Esophagus squamous epithelium (tissue), 5 donors: ENCODE data around the gene PLCXD3. TPM values are rescaled to one million over a fixed set of nuclear protein-coding genes. Genes with fewer than 3 reads are reported as not detected.

Experiments used
- DNase-seq: peaks from one replicate; lab custom pipeline; 2025; lab: John Stamatoyannopoulos, UW
- H3K27ac ChIP-seq, 4 donors: fragments of 200-600 bp; sonication (generic); one replicate each; pipeline ENCODE4 v1.5.1; 2016 to 2019; ENCODE audit warnings: mild to moderate bottlenecking in 1 of 4
- H3K27me3 ChIP-seq, 4 donors: fragments of 200-600 bp; sonication (generic); 1 replicate in 3 of 4; 2 replicates in 1 of 4; pipeline versions ENCODE4 v1.5.1 to v1.6.0; 2017 to 2021; ENCODE audit warnings: antibody characterized with exemption in 1 of 4
- H3K36me3 ChIP-seq, 3 donors: fragments of 200-600 bp; sonication (generic); one replicate each; pipeline ENCODE4 v1.5.1; 2016 to 2019
- H3K4me1 ChIP-seq, 3 donors: fragments of 200-600 bp; sonication (generic); one replicate each; pipeline ENCODE4 v1.5.1; 2017 to 2019
- H3K4me3 ChIP-seq, 4 donors: fragments of 200-600 bp; sonication (generic); 1 replicate in 3 of 4; 2 replicates in 1 of 4; pipeline ENCODE4 v1.5.1; 2016 to 2019; ENCODE audit warnings: mild to moderate bottlenecking in 2 of 4, moderate library complexity in 1 of 4
- H3K9me3 ChIP-seq, 3 donors: fragments of 200-600 bp; sonication (generic); one replicate each; pipeline ENCODE4 v1.5.1; 2016 to 2019
- POLR2A ChIP-seq, 4 donors: fragments of 450-650 bp; IDR thresholded peaks; one replicate each; pipeline ENCODE4 v1.6.1; 2017; ENCODE audit warnings: antibody characterized with exemption in 4 of 4, mild to moderate bottlenecking in 4 of 4, moderate library complexity in 3 of 4
- WGBS, 2 donors: methylation state at CpG; one replicate each; pipeline ENCODE4 v1.1.5; 2018; 5-methylcytosine and 5-hydroxymethylcytosine counted together
- intact Hi-C: fragments of 100-400 bp; cut with DNase I; formaldehyde crosslinking; loops from one replicate; pipeline ENCODE4 v1.15.0; 2022
- total RNA-seq, 4 donors: library from RNA; depleted of rRNA; stranded (reverse); fragments of >200 nt; gene quantifications; one replicate each; pipeline ENCODE4 v1.1.0, GENCODE V29; 2016
- TF ChIP-seq, protein P1 (sequence below), 6 experiments: fragments of 450-650 bp in 4 of 6; fragments of 200-600 bp in 2 of 6; sonication (generic) in 2 of 6; IDR thresholded peaks; one replicate each; pipeline ENCODE4 v1.5.1; 2016 to 2019; ENCODE audit warnings: antibody characterized with exemption in 6 of 6, mild to moderate bottlenecking in 4 of 6, moderate library complexity in 4 of 6
- donor health status: DM: yes; HTN: yes; CAD: no.

PLCXD3 gene
- total RNA-seq, 4 donors from 2014 or later = 0.13 to 1.5 (median 0.94) TPM; not detected in 1

DNA sequence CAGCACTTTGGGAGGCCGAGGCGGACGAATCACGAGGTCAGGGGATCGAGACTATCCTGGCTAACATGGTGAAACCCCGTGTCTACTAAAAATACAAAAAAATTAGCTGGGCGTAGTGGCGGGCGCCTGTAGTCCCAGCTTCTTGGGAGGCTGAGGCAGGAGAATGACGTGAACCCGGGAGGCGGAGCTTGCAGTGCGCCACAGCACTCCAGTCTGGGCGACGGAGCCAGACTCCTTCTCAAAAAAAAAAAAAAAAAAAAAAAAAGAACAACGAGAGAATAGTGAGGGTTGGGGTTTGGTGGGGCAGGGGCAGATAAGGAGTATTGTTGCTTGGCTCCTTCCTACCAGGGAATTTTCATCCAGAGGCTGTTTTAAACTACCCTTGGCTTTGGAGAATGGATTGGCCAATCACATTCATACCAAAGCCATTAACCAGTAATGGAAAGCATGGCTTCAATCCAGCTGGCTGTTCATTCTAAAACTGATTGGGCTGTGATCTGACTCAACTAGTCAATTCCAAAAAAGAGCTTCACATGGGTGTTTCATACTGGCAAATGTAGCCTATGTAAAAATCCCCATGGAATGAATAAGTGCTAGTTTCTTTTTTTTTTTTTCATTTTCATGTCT is 64.4 kb downstream of the PLCXD3 start:
- TF ChIP-seq POLR2A (IDR thresholded peaks at IDR 0.05) = no peak
- TF ChIP-seq, protein P1, sequence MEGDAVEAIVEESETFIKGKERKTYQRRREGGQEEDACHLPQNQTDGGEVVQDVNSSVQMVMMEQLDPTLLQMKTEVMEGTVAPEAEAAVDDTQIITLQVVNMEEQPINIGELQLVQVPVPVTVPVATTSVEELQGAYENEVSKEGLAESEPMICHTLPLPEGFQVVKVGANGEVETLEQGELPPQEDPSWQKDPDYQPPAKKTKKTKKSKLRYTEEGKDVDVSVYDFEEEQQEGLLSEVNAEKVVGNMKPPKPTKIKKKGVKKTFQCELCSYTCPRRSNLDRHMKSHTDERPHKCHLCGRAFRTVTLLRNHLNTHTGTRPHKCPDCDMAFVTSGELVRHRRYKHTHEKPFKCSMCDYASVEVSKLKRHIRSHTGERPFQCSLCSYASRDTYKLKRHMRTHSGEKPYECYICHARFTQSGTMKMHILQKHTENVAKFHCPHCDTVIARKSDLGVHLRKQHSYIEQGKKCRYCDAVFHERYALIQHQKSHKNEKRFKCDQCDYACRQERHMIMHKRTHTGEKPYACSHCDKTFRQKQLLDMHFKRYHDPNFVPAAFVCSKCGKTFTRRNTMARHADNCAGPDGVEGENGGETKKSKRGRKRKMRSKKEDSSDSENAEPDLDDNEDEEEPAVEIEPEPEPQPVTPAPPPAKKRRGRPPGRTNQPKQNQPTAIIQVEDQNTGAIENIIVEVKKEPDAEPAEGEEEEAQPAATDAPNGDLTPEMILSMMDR (IDR thresholded peaks at IDR 0.05) = no peak
- Histone ChIP-seq H3K27me3 (no peaks in the 10 kb centered on the region), H3K4me3 (no peak overlapping the region), H3K9me3 (no peaks in the 10 kb centered on the region), H3K36me3 (no peaks in the 10 kb centered on the region), H3K4me1 (no peaks in the 10 kb centered on the region), H3K27ac (no peak overlapping the region)
- DNase-seq = no peak
- WGBS, 2 donors = 87 to 97% methylated on average over 6 to 16 of the region's 16 CpGs
- intact Hi-C loops = no loop called here

DNA sequence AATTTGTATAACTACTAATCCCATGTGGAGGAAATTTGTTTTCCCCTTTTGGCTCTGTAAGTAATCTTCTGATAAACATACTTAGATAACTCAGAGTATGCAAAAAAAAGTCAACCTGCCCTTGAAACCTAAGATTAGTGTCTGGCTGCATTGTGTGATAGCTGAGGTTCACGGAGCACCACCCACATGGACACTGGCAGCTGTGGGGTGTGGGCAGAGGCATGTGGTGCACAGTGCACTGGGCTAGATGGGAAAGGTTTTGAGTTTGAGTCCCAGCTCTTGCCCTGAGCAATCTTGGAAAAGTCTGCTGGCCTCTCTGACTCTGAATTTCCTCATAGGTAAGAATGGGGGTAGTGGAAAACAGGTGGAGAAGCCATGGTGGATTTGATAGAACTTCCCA is 75.1 kb downstream of the PLCXD3 start:
- 58 to 88% methylated on average over 1 of the region's 1 CpG for WGBS, 2 donors
- no peaks in the 10 kb centered on the region for H3K4me1 ChIP-seq
- no peak for DNase-seq
- no peak overlapping the region for H3K27ac ChIP-seq
- H3K4me3 ChIP-seq = no peak overlapping the region
- no peaks in the 10 kb centered on the region for H3K9me3 ChIP-seq
- H3K36me3 ChIP-seq = no peaks in the 10 kb centered on the region
- H3K27me3 ChIP-seq = no peaks in the 10 kb centered on the region
- TF ChIP-seq POLR2A (IDR thresholded peaks at IDR 0.05) = no peak
- TF ChIP-seq, protein P1 (IDR thresholded peaks at IDR 0.05) = no peak
- intact Hi-C loops = no loop called here

DNA sequence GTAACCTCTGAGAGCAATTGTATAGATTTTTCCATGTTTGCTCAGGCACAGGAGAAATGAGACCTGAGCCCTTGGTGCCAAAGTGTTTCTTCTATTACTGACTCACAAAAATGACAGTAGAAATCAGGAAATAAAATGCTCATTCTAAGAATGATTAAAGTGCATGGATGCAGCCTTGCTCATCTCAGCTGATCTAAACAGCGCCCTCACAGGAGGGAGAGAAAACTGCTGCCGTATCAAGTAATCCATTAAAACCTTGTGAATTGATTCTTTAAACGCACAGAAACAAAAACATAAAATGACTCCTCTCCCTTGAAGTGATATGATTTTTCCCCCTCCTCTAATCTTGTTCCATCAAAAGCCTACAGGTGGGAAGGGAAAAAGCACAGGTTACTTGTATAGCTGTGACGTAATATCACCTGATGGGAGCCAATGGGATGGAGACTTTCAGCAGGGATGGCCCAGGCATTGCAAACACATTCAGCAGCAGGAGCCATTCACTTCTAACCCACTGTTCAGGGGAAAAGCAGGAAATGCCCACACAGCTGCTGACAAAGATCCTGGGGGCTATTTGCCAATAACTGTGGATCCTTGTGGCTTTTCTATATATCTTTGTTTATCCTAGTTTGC is 76.7 kb downstream of the PLCXD3 start:
- Histone ChIP-seq H3K27me3 (no peaks in the 10 kb centered on the region), H3K4me1 (no peaks in the 10 kb centered on the region), H3K9me3 (no peaks in the 10 kb centered on the region), H3K36me3 (no peaks in the 10 kb centered on the region), H3K4me3 (no peak overlapping the region), H3K27ac (no peak overlapping the region)
- no peak for DNase-seq
- WGBS, 2 donors = 46 to 62% methylated on average over 4 of the region's 4 CpGs
- TF ChIP-seq, protein P1 (IDR thresholded peaks at IDR 0.05) = peak in 1 of 6 experiments; percentile 14
- no peak for TF ChIP-seq POLR2A (IDR thresholded peaks at IDR 0.05)
- intact Hi-C loops = no loop called here

DNA sequence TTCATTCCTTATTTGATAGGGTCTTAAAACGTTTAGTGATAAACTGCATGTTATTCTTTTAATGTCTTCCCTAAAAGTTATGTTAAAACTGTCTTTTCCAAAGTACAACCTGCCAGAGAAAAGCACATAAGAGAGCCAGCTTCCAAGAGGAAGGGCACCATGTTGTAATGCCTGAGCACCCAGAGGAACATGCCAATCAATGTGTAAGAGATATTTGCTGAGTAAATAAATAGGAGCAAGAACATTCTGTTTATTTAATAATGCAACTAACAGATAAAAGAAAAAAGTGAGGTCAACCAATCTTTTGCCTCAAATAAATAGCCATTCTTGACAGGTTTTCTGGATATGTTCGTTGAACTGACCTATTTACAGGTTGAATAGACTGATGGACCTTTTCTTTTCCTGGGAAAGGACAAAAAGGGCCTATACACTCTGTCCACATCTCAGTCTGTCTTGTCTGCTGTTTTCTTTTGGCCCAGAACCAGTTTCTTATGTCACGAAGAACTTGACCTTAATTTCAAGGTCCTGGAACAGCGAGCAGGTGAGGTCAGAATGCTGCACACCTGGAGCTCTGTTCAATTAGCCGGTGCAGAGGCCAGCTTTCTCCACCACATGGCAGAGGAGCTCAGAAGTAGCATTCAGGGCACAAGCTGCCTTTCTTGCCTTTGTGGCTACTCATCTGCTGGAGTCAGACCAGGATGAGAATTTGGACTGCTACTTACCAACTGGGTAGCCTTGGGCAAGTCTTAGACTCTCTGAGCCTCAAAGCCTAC is 77.7 kb downstream of the PLCXD3 start:
- intact Hi-C loops = no loop called here
- H3K4me1 ChIP-seq = no peaks in the 10 kb centered on the region
- H3K27ac ChIP-seq = no peak overlapping the region
- H3K4me3 ChIP-seq = no peak overlapping the region
- H3K36me3 ChIP-seq = no peaks in the 10 kb centered on the region
- WGBS, 2 donors = 47 to 49% methylated on average over 4 to 5 of the region's 5 CpGs
- H3K27me3 ChIP-seq = no peaks in the 10 kb centered on the region
- no peak for DNase-seq
- H3K9me3 ChIP-seq = no peaks in the 10 kb centered on the region
- no peak for TF ChIP-seq POLR2A (IDR thresholded peaks at IDR 0.05)
- TF ChIP-seq, protein P1 (IDR thresholded peaks at IDR 0.05) = no peak

DNA sequence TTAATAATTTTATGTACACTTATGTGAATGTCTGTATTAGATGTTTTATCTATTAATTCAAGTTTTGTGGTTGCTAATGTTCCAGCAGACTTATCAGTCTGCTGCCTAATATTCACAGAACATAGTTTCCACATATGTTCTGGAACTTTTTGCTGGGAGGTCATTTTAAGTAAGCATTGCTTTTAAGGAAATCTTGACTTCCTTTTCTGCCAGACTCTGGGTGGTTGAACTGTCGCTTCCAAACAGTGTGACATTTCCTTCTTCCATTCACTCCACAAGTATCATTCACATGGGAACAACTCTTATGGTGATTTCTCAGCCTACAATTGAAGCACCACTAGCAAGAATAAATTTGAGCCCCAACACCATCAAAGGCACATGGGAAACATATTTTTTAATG is 82.9 kb downstream of the PLCXD3 start:
- Histone ChIP-seq H3K27me3 (no peaks in the 10 kb centered on the region), H3K27ac (no peak overlapping the region), H3K4me1 (no peaks in the 10 kb centered on the region), H3K4me3 (no peak overlapping the region), H3K9me3 (no peaks in the 10 kb centered on the region), H3K36me3 (no peaks in the 10 kb centered on the region)
- intact Hi-C loops = no loop called here
- no peak for DNase-seq
- 31 to 41% methylated on average over 1 of the region's 1 CpG for WGBS, 2 donors
- TF ChIP-seq, protein P1 (IDR thresholded peaks at IDR 0.05) = no peak
- TF ChIP-seq POLR2A (IDR thresholded peaks at IDR 0.05) = no peak
